G401 (cell line): ENCODE results near the gene CES2. TPM values are rescaled to one million over a fixed set of nuclear protein-coding genes. Genes with fewer than 3 reads are reported as not detected.
"Not testable (repeated sequence)": the region's sequence is repeated elsewhere in the genome, so short reads cannot be mapped to it uniquely, and the experiment has no call there.

Experiments used
- DNase-seq: peaks from one replicate; pipeline ENCODE4 v3.0.0-alpha.2; 2015; ENCODE audit warnings: low spot score
- in situ Hi-C: cut with HindIII; loops from 2 replicates; pipeline ENCODE4 v1.10.0; 2016; ENCODE audit warnings: low sequenced_read_pairs, mixed read lengths
- total RNA-seq: library from RNA; depleted of rRNA; stranded (reverse); fragments of >200 nt; shearing (Covaris generic); gene quantifications from 2 replicates; pipeline ENCODE4 v1.2.3, GENCODE V29; 2014

The CES2 gene
- total RNA-seq, 1 experiment from 2014 or later: 41.2 TPM

DNA sequence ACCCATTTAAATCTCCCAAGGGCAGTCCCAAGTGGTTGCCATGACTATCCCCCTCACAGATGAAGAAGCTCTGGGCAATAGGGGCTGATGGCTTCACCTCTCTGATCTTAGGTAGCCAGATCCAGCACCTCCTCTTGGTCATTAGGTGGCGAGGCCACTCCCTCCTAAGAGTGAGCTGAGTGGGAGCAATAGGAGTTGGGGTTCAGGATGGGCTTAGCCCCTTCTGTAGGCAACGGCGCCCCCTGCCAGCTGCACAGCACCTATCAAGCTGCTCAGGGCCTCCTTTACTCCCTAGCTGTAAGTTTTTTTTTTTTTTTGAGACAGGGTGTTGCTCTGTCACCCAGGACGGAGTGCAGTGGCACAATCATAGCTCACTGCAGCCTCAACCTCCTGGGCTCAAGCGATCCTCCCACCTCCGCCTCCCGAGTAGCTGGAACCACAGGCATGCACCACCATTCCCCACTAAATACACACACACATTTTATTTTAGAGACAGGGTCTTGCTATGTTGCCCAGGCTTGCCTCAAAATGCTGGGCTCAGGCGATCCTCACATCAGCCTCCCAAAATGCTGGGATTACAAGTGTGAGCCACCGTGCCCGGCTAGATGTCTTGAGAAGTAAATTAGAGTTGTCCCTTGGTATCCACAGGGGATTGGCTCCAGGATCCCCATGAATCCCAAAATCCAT is 6.5 kb upstream of the CES2 start:
- peak; percentile 33 for DNase-seq
- in situ Hi-C loops: no loop called here

GRCh38 chr16:66930189-66930588 is 5.1 kb upstream of the CES2 start:
- no peak for DNase-seq
- in situ Hi-C loops: no loop called here

DNA sequence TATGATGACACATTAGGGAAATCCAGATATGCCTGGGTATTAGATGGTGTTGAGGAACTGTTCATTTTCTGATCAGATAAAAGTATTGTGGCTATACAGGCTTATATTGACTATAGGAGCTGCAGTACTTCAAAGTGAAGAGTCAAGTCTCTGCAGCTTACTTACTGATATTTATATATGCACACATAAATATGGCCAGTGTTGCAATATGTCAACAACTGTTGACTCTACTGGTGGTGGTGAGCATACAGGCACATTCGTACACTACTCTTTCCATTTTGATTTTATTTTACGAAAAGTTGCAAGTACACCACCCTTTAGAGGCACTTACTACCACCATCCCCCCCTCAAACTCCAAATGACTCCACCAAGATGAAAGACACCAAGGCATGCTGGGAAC is 3.7 kb upstream of the CES2 start:
- in situ Hi-C loops: no loop called here
- no peak for DNase-seq

GRCh38 chr16:66932076-66932475 is 3.2 kb upstream of the CES2 start:
- in situ Hi-C loops: no loop called here
- DNase-seq: no peak

GRCh38 chr16:66933776-66934137 is 1.6 kb upstream of the CES2 start:
- DNase-seq: no peak
- in situ Hi-C loops: no loop called here

GRCh38 chr16:66934138-66934838 is 1.0 kb upstream of the CES2 start, which contains the start of gene CIAO2B:
Gene CIAO2B, minus strand, starts transcription at chr16:66934402. Its CDS starts 38 bp downstream, at chr16:66934364.
- in situ Hi-C loops: no loop called here
- DNase-seq: peak; percentile 82

DNA sequence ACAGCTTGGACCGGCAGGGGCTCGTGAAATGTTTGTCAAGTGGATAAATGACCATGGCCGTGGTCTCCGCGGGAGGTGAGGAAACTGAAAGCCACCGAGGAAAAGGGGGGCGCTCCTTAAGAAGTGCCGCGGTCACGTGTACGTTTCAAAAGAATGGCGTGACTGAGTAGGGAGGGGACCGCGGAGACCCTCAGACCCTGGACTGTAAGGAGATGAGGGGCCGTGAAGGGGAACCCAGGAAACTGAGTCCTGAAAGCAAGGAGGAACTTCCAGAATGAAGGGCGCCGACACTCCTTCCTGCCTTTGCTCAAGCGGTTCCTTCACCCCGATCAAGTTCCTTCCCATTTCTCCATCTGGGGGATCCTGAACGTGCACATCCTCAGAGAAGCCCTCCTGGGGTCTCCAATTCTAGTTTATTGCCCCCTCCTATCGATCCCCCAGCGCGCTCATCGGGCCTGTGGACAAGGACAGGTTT is 440 bp upstream of the CES2 start:
- in situ Hi-C loops, DNase-seq: not testable (repeated sequence)

DNA sequence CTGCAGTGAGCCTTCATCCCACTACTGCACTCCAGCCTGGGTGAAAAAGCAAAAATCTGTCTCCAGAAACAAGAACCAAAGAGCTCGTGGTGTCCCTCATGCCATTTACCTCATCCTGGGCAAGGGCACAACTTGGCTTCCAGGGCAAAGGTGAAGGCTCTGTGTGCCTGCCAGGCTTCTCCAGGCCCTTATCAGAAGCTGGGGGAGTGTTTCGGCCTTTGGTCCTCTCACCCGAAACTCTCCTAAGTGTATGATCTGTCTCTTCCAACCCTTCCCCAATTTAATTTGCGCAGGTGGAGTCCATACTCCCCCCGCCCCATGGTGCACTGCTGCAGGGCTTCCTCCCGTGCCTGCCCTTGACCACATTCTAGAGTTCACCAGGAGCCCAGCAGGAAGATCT is 1.1 kb downstream of the CES2 start:
- in situ Hi-C loops: no loop called here

GRCh38 chr16:66936889-66937554 is 1.7 kb downstream of the CES2 start:
- in situ Hi-C loops: no loop called here
- no peak for DNase-seq

More for the DNA sequence above, 1.1 kb downstream of the CES2 start:
- no peak for DNase-seq

- in situ Hi-C loops: no loop called here
- no peak for DNase-seq
Observed at GRCh38 chr16:66937725-66938337, 2.5 kb downstream of the CES2 start.

DNA sequence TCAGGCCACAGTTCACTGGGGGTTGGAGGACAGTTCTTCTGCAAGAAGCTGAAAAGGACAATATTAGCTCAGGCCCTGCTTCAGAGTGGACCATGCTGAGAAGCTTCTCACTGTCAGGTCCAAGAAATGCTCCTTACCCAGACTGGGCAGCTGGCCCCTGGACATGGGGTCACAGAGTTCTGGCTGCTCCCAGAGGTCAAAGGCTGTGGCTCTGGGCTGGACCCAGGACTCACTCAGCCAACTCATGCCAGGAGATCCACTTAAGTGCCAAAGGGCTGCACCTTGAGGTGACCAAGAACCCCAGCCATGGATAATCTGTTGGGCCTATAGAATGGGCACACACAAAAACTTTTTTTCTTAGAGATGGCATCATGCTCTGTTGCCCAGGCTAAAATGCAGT is 4.0 kb downstream of the CES2 start:
- DNase-seq: no peak
- in situ Hi-C loops: no loop called here

DNA sequence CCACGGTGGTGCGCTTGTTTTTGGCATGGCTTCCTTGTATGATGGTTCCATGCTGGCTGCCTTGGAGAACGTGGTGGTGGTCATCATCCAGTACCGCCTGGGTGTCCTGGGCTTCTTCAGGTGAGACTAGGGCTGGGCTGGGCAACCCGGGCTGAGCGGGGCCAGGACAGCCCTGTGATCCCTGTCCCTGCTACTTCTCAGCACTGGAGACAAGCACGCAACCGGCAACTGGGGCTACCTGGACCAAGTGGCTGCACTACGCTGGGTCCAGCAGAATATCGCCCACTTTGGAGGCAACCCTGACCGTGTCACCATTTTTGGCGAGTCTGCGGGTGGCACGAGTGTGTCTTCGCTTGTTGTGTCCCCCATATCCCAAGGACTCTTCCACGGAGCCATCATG is 4.9 kb downstream of the CES2 start:
- no peak for DNase-seq
- in situ Hi-C loops: no loop called here

DNA sequence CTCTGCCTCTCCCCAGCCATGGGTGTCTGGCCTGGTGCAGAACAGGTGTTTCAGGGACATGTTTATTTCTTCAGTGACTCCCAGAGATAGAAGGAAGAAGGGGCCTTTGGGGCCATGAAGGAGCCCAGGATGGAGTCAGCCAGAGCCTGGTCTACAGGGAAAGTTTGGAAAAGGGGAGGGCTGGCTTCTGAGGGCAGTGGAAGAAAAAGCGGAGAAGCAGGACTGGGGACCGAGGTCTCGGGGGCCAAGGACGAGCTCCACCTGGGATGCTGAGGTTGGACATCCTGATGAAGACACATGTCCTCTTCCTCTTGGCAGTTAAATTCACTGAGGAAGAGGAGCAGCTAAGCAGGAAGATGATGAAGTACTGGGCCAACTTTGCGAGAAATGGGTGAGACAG is 7.7 kb downstream of the CES2 start:
- DNase-seq: no peak
- in situ Hi-C loops: no loop called here

GRCh38 chr16:66943426-66944053 is 8.2 kb downstream of the CES2 start:
- in situ Hi-C loops: no loop called here
- DNase-seq: no peak

DNA sequence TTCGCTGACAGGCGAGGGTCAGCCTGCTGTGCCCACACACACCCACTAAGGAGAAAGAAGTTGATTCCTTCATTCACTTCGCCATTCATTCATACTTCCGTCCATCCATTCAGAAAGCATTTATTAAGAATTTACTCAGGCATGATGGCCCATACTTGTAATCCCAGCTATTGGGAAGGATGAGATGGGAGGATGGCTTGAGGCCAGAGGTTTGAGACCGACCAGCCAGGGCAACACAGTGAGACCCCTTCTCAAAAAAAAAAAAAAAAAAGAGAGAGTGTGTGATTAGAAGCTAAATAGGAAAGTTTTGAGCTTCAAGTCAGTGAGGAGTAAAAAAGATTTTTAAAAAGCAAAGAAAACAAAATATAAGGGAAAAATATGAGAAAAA is 8.7 kb downstream of the CES2 start:
- DNase-seq: no peak
- in situ Hi-C loops: no loop called here

DNA sequence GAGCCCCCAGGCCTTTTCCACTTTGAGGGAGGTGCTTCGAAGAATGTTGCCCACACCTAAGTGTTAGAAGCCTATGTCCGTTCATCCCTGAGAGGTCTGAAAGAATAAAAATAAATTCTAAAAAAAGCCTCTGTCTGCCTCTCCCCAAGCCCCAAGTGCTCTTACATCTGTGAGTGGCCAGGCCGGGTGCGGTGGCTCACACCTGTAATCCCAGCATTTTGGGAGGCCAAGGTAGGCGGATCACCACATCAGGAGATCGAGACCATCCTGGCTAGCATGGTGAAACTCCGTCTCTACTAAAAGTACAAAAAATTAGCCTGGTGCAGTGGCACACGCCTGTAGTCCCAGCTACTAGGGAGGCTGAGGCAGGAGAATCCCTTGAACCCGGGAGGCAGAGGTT is 9.7 kb downstream of the CES2 start:
- DNase-seq, in situ Hi-C loops: not testable (repeated sequence)

GRCh38 chr16:66945939-66946338 is 10.6 kb downstream of the CES2 start:
- in situ Hi-C loops: no loop called here
- DNase-seq: no peak

- no peak for DNase-seq
- in situ Hi-C loops: no loop called here
Observed at GRCh38 chr16:66946541-66946940, 11.2 kb downstream of the CES2 start.

DNA sequence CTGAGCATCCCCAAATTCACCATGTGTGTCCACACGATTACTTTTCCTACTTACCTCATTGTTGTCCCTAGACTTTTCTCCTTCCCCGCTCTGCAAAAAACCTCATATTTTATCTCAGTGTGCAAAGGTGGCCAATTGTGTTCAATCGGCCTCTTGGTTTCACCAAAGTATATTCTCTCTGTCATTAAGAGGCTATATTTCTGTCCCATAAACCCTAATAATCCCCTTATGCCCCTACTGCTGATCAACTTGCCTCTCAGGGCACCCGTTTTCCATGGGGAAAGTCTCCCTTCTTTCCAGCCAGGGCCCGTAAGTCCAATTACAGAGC is 11.6 kb downstream of the CES2 start:
- no peak for DNase-seq
- in situ Hi-C loops: no loop called here
